H4 (cell line): ENCODE data around the gene ACTR3. TPM values are rescaled to one million over a fixed set of nuclear protein-coding genes. Genes with fewer than 3 reads are reported as not detected.

Experiments used
- DNase-seq: peaks from one replicate; pipeline ENCODE4 v3.0.0-alpha.2; 2015; ENCODE audit warnings: low spot score
- total RNA-seq: library from RNA; depleted of rRNA; stranded (reverse); fragments of >200 nt; shearing (Covaris generic); gene quantifications from 2 replicates; pipeline ENCODE4 v1.2.3, GENCODE V29; 2014

The ACTR3 gene
- total RNA-seq, 1 experiment from 2014 or later = 351 TPM

- DNase-seq = peak; percentile 26
Measured at GRCh38 chr2:113965644-113966043, 75.8 kb downstream of the ACTR3 start.

GRCh38 chr2:113966171-113966570, 76.3 kb downstream of the ACTR3 start:
- DNase-seq = no peak

GRCh38 chr2:113966832-113967231, 76.9 kb downstream of the ACTR3 start:
- DNase-seq = no peak

GRCh38 chr2:113967272-113967671, 77.4 kb downstream of the ACTR3 start:
- DNase-seq = no peak

- DNase-seq = no peak
Measured at GRCh38 chr2:113972766-113973165, 82.9 kb downstream of the ACTR3 start.

- no peak for DNase-seq
Measured at GRCh38 chr2:113973810-113974209, 83.9 kb downstream of the ACTR3 start.

GRCh38 chr2:113974727-113975126, 84.8 kb downstream of the ACTR3 start:
- DNase-seq = no peak

- no peak for DNase-seq
Measured at GRCh38 chr2:113976277-113976928, 86.5 kb downstream of the ACTR3 start.

GRCh38 chr2:113977060-113977659, 87.3 kb downstream of the ACTR3 start:
- no peak for DNase-seq

GRCh38 chr2:113977660-113978523, 88.0 kb downstream of the ACTR3 start:
- peak; percentile 60 for DNase-seq

GRCh38 chr2:113978524-113979190, 88.8 kb downstream of the ACTR3 start:
- DNase-seq = no peak

- DNase-seq = no peak
Measured at GRCh38 chr2:113979191-113980128, 89.6 kb downstream of the ACTR3 start.

- DNase-seq = no peak
Measured at GRCh38 chr2:113980946-113981345, 91.1 kb downstream of the ACTR3 start.

- no peak for DNase-seq
Measured at GRCh38 chr2:113981404-113982134, 91.7 kb downstream of the ACTR3 start.

- no peak for DNase-seq
Measured at GRCh38 chr2:113985554-113986397, 95.9 kb downstream of the ACTR3 start.

- no peak for DNase-seq
Measured at GRCh38 chr2:113986762-113987290, 96.9 kb downstream of the ACTR3 start.

GRCh38 chr2:113992090-113992489, 102.2 kb downstream of the ACTR3 start:
- no peak for DNase-seq

GRCh38 chr2:113996671-113997594, 107.0 kb downstream of the ACTR3 start:
- DNase-seq = no peak
